Measurements from ENCODE around the gene PLEKHM2.

The PLEKHM2 gene

DNA sequence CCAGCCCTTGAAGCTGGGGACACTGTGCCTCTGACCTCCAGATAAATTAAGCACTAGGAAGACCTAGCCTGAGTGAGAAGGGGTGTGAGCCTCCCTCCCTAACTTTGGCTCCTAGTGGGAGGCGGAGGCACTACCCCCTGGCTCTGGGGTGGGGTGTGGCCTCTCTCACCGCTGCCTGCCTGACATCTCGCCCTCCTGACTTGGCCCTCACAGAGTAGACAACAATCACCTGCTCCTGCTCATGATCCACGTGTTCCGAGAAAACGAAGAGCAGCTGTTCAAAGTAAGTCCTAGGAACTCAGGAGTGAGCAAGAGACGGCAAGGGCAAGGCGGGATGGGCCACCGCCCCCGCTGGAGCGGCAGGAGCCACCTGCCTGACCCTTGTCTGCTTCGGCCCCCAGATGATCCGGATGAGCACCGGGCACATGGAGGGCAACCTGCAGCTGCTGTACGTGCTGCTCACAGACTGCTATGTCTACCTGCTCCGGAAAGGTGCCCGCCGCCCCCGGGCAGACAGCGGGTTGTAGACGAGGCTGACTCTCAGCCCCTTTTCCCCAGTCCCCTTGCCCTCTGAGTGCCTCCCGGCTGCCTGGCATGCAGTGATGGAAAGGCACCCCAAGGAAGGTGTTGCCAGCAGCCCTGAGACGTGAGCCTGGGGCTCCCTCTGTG lies 43.9 kb downstream of the PLEKHM2 start:
- no peak for DNase-seq

DNA sequence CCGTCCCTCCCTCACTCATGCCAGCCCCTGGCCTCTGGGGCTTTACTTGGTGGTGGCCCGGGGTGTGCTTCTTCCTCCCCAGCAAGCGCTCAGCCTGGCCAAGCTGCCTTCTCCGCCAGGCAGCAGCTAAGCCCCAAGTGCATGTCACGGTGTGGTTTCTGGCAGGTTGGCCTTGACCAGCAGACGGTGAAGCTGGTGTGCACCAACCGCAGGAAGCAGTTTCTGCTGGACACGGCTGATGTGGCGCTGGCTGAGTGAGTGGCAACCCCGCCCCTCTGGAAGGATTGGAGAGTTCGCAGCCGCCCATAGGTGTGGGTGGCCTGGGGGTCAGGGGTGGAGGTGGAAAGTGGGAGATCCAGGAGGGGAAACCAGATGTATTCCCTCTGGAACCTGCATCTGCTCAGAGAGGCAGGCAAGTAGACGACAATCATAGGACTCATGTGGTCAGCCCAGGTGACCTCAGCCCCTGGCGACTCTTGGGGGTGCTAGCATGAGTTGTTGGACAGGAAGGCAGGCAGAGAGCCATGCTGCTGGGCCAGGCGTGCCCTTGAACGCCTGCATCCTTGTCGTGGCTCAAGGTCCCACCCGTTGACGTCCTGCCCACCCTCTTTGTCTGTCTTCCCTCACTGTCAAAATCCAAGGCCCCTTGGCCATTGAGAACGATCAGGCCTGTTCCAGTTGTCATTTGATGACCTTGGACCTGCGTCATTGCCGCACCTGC lies 45.0 kb downstream of the PLEKHM2 start:
- DNase-seq, result no peak

DNA sequence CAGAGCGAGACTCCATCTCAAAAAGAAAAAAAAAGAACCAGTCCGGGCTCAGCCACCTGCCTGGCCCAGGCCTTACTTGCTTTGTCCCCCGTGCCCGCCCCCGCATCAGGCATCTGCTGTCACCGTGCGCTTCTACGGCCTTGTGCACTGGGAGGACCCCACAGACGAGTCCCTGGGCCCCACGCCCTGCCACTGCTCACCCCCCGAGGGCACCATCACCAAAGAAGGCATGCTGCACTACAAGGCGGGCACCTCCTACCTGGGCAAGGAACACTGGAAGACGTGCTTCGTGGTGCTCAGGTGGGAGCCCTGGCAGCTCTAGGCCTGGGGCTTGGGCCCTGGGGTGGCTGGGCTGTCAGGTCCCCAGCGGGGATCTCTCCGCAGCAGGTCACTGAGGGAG lies 46.3 kb downstream of the PLEKHM2 start:
- no peak for DNase-seq

DNA sequence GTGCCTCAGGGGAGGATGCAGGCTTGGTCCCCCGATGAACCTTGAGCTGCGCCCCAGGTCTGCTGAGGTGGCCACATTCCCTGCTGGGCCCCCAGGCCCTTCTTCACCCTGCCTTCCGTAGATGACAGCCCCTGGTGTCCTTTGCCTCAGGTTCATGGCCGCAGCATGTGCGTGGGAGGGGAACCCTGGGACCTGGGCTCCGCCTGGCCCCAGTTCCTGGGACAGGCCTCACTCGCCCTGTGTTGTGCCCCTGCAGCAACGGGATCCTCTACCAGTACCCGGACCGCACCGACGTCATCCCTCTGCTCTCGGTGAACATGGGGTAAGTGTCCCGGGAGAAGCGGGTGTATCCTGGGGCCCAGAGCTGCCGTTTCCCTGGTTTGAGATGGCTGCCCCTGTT lies 46.8 kb downstream of the PLEKHM2 start:
- DNase-seq, result no peak

DNA sequence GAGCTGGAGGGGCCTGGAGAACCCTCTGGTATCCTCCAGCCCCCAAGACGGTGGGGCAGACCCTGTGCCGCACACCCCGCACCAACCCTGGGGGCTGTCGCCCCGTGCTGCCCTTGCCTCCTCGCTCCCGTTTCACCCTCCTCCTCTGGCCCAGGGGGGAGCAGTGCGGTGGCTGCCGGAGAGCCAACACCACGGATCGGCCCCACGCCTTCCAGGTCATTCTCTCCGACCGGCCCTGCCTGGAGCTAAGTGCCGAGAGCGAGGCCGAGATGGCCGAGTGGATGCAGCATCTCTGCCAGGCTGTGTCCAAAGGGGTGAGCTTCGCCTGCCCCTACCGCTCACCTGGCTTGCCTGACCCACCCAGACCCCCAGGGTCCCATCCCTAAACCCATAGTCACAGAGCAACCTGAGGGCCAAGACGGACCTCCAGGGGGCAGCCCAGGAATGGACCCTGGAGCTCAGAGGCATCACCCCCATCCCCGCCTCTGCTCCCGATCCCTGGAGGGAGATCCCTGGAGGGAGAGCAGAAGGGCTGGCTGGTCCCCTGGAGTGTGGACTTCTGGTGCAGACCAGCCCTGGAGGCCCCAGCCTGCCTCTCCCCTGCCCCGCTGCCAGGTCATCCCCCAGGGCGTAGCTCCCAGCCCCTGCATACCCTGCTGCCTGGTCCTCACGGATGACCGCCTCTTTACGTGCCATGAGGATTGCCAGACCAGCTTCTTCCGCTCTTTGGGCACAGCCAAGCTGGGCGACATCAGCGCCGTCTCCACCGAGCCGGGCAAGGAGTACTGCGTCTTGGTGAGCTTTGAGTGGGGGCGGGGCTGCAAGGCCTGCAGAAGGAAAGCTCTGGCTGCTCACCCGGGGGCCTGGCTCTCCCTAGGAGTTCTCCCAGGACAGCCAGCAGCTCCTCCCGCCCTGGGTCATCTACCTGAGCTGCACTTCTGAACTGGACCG lies 47.9 kb downstream of the PLEKHM2 start:
- no peak for DNase-seq

DNA sequence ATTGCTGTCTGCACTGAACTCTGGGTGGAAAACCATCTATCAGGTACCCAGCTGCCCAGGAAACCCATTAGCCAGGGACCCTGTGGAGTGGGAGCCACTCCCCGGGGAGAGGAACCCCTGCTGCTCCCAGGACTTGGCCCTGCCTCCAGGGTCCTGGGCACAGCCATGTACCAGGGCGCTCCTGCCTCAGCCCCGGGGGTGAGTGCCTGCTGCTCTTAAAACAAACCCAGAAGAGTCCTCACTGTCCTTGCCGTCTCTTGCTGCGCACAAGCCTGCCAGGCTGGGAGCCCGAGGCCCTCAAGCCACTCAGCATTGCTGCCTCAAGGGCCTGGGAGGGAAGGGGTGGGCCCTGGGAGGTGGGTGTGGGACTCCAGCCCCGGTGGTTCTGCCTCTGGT lies 48.6 kb downstream of the PLEKHM2 start:
- no peak for DNase-seq

DNA sequence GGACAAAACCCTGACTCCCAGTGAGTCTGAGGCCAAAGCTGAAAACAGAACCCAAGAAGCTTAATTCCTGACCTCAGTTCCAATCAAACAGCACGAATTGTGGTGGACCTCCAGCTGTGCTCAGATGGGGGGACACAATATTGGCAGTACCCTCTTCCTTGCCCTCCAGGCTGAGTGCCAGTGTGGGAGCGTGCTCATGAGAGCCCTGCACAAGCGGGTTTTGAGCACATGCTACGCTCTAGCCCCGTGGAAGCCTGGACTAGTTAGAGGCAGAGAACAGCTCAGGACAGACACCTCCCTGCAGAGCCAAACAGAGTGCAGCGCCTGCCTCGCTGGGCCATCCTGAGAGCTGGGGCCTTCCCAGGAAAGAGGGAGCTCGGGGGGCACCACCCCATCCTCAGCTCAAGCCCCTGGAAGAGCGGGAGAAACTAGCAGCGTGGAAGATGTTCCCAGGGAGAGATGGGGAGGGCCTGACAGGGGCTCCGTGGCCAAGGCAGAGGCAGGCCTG lies 49.2 kb downstream of the PLEKHM2 start:
- DNase-seq, result no peak

DNA sequence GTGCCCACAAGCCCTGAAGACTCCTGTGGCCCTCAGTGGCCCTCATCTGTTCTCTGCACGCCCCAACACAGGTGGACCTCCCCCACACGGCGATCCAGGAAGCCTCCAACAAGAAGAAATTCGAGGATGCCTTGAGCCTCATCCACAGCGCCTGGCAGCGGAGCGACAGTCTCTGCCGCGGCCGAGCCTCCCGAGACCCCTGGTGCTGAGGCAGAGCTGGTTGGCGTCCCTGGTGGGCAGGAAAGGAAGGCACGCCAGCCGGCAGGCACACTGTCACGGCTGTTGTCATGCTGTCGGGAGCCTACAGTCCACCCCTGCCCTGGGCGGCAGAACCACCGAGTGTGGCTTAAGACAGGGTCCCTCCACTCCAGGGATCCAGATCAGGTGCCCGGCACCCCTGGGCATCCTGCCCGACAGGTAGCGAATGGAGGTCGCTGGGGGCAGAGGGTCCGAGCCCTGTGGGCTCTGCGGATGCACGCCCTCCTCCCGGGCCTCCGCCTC lies 49.7 kb downstream of the PLEKHM2 start:
- no peak for DNase-seq

DNA sequence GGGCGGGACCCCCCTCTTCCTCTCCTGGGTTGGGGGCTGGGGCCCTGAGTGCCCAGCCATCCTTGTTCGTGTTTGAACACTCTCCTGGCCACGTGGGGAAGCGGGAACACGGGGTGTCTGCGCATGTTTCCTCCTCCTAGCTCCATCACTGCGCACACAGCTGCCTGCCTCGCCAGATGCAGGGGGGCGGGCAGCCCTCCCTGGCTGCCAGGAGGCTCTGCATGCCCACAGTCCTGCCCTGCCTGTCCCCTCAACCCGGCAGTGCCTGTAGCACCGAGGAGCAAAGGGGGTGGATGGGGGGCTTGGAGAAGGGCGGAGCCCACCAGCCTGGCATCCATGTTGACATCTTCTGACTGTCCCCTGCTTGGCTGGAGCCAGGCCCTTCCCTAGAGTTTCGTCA lies 50.2 kb downstream of the PLEKHM2 start:
- no peak for DNase-seq

DNA sequence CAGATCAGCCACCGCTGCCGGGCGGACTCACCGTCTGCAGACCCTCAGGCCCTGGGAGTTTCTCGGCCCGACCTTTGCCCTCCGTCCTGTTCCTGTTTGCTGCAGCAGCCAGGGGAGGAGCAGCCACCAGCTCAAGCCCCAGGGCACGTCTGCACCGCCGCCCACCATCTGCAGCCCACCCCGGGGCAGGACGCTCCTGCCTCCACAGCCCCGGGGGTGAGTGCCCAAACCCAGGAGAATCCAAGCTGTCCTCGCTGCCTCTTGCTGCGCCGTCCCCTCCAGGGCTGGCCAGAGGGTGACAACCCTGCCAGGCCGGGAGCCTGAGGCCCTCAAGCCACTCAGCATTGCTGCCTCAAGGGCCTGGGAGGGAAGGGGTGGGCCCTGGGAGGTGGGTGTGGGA lies 50.8 kb downstream of the PLEKHM2 start:
- no peak for DNase-seq

DNA sequence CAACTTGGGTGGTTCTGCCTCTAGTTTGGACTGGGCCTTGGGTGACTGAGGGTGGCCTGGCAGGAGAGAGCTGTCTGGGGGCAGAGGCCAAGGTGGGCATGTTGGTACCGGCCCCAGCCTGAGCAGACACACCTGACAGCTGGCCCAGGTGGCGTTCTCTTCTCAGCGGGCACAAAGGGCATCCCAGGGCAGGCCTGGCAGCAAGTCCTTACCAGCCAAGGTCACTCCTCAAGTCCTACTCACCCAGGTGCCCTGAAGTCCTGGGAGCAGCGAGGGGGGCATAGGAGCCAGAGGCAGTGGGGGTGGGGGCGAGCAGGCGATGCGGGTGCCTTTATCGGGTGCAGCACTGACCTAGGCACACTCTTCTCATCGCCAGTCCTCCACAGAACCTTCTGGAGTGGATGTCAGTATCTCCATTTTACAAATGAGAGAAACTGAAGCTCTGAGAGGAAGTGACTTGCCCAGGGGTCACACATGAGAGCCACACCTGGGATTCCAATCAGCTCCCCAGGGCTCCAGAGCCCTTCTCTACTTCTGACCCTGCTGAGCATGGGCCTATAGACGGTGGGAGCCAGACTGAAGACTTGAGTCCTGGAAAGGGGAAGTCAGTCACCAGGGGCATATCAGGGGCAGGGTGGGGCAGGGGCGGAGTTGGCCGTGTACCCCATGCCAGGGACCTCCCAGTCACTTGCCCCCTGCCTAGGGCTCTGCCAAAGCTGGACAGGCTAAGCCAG lies 51.4 kb downstream of the PLEKHM2 start:
- DNase-seq, result no peak

DNA sequence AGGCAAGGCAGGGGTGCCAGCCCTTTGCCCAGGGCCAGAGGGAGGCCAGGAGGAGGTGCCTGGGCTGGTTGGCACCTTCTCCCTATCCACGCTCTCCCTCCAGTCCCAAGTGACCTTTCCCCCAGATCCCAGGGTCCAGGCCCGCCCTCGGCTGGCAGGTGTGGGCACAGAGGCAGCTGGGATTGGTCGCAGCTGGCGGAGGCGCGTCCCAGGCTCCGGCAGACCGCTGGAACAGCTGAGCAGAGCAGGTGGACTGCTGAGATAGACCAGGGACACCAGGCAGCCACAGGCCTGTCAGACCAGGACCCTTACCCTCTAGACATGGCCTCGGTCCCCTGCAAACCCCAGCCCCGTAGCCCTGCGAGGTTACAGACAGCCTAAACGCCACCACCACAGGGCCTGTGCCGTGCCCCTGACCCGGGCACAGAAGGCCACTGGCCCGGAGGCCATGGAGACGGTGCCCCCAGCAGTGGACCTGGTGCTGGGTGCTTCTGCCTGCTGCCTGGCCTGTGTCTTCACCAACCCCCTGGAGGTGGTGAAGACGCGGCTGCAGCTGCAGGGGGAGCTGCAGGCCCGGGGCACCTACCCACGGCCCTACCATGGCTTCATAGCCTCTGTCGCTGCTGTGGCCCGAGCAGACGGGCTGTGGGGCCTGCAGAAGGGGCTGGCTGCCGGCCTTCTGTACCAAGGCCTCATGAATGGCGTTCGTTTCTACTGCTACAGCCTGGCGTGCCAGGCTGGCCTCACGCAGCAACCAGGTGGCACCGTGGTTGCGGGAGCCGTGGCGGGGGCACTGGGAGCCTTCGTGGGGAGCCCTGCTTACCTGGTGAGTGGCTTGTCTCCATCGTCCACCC lies 52.1 kb downstream of the PLEKHM2 start, which contains the start of gene SLC25A34:
TSS of gene SLC25A34 (plus strand) at position 221 of the 854 bp plus-strand sequence. CDS start at position 449, 228 bp downstream.
- DNase-seq, result no peak

DNA sequence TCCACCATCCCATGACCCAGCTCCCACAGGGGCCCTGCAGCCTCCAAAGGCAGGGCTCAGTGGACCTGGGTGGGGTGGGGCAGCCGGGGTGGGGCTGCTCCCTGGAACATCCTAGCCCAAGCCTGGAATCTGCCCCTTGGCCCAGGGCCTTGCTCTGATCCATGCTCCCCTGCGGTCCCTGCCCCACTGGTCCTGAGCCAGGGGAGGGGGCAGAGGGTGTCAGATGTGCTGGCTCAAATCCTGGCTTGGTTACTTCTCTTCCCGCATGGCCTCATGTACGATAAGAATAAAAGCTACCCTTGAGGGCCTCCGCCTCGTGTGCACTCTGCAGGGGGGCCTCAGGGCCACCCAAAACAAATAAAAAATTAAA lies 52.8 kb downstream of the PLEKHM2 start:
- no peak for DNase-seq

DNA sequence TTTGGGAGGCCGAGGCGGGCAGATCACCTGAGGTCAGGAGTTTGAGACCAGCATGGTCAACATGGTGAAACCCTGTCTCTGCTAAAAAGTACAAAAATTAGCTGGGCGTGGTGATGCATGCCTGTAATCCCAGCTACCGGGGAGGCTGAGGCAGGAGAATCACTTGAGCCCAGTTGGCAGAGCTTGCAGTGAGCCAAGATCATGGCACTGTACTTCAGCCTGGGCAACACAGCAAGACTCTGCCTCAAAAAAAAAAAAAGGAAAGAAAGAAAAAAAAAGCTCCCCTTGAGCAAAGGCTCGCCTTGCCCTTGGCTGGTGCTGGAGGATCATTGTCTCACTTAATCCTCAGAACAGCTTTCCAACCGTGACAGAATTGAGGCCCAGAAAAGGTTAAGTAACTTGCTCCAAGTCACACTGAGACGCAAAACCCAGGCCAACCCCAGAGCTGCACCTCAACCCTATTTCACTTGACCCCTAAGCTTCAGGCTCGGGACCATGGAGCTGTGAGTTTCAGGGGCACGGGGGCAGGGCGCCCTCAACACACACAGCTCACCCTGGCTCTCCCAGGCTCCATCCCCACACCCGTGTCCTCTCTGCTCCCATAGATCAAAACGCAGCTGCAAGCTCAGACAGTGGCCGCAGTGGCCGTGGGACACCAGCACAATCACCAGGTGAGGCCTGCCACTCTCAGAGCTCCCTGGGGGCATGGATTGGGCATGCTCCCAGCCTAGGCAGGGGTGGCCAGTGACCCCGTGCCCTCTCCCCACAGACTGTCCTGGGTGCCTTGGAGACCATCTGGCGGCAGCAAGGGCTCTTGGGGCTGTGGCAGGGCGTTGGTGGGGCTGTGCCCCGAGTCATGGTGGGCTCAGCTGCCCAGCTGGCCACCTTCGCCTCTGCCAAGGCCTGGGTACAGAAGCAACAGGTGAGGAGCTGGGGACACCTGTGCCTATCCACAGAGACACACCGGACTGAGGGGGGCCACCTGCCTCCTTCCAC lies 53.5 kb downstream of the PLEKHM2 start:
- DNase-seq, result no peak

DNA sequence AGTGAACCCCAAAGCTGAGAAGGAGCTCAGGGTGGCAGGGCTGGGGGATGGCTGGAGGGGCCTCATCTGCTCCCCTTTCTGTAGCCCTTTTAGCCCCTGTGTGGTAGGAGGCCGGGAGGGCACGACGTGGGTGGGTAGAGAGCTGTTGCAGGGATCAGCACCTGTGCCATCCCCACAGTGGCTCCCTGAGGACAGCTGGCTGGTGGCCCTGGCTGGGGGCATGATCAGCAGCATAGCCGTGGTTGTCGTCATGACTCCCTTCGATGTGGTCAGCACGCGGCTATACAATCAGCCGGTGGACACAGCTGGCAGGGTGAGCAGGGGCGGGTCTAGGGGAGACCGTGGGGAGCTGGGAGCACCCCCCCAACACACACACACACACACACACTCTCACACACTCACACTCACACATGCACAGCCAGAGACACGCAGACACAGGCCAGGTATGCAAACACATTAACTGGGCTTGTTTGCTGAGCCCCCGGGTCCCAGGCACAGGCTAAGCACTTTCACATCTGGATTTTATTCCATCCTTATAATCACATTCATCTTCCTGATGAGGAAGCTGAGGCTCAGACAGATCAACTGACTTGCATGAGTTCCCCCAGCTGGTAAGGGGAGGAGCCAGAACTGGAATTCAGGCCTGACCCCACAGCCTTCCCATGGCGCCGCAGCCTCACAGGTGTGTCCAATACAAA lies 54.4 kb downstream of the PLEKHM2 start:
- DNase-seq, result no peak

DNA sequence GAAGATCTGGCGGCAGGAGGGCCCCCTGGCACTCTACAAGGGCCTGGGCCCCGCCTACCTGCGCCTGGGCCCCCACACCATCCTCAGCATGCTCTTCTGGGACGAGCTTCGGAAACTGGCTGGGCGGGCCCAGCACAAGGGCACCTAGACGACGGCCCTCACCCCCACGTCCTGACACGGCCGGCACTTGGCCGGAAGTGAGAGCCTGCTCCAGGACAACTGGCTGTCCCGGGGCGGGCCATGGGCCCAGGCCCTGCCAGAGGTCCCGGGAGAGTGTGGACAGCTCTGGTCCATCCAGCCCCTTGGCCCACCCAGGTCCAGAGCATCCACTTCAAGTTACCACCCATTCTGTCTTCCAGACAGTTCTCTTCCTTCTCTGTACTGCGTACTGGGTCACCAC lies 55.1 kb downstream of the PLEKHM2 start:
- DNase-seq, result no peak

DNA sequence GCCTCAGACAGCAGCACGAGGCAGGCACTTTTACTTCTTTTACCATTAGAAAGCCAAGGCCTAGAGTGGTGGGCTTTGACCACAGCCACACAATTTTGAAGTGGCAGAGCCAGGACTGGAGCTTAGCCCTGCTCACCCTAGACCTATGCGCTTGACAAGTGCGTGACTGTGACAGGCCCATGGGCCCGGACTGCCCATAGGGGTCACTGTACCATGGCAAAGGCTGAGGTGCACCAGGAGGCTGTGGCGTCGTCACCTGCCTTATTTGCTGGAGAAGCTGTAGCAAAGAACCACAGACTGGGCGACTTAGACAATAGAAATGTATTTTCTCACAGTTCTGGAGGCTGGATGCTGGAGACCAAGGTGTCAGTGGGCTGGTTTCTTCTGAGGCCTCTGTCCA lies 55.6 kb downstream of the PLEKHM2 start:
- no peak for DNase-seq

DNA sequence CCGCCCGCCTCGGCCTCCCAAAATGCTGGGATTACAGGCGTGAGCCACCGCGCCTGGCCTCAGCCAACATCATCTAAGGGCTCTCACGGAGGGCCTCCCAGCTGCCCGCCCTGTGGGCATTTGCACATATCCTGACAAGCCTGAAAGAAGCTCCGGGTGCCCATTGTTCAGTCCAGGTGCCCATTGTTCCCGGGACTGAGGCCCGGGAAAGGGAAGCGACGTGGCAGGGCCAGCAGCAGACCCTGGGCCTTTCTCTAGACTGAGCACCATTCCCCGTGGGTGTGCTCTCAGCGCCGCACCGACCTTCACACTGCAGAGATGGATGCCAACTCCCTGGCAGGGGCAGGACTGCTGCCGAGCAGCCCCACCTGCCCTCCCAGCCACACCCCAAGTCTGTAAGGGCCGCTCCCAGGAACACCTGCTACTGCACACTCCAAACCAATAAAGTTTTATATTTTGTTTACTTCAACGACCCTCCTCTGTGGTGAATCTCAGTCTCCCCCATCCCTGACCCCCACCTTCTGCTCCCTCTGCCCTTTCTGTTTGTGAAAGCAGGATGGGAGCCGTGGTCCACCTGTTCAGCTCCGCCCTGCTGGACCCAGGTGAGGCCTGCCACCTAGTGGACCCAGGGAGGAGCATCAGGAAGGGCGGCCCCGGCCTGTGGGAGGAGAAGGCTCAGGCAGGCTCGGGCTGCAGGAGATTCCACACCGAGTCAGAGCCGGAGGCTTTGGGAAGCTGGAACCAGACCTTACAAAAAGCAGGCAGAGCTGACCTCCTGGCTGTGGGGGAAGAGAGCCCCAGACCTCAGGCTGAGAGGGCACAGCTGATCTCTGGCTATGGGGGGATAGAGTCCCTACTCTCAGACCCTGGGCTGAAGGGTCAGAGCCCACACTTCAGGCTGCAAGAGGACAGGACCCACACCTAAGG lies 57.1 kb downstream of the PLEKHM2 start:
- DNase-seq, result no peak
